ENCODE data around the gene ZMYND11. TPM values are rescaled to one million over a fixed set of nuclear protein-coding genes. Genes with fewer than 3 reads are reported as not detected.

Gene ZMYND11
- total RNA-seq, 1 experiment from 2014 or later: 40.3 TPM

- CTCF ChIA-PET: no interaction called here
- no TSS peak for BruUV-seq (replicated peaks)
- DNase-seq: no peak
- Mint-ChIP-seq H3K4me3 (ENCODE audit: low read depth, unreplicated experiment) (no peak overlapping the region), H3K9me3 (ENCODE audit: low read depth, unreplicated experiment) (no peaks in the 10 kb centered on the region), H3K36me3 (ENCODE audit: insufficient read depth, unreplicated experiment) (peaks cover 4% of the 10 kb centered on the region), H3K27me3 (ENCODE audit: unreplicated experiment) (no peaks in the 10 kb centered on the region), H3K27ac (ENCODE audit: unreplicated experiment) (no peak overlapping the region), H3K4me1 (ENCODE audit: low read depth, unreplicated experiment) (no peaks in the 10 kb centered on the region)
- TF ChIP-seq, protein P1, sequence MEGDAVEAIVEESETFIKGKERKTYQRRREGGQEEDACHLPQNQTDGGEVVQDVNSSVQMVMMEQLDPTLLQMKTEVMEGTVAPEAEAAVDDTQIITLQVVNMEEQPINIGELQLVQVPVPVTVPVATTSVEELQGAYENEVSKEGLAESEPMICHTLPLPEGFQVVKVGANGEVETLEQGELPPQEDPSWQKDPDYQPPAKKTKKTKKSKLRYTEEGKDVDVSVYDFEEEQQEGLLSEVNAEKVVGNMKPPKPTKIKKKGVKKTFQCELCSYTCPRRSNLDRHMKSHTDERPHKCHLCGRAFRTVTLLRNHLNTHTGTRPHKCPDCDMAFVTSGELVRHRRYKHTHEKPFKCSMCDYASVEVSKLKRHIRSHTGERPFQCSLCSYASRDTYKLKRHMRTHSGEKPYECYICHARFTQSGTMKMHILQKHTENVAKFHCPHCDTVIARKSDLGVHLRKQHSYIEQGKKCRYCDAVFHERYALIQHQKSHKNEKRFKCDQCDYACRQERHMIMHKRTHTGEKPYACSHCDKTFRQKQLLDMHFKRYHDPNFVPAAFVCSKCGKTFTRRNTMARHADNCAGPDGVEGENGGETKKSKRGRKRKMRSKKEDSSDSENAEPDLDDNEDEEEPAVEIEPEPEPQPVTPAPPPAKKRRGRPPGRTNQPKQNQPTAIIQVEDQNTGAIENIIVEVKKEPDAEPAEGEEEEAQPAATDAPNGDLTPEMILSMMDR (IDR thresholded peaks at IDR 0.05; ENCODE audit: unreplicated experiment): no peak
- intact Hi-C loops (cut with micrococcal nuclease; ENCODE audit: unreplicated experiment): no loop called here
Measured at GRCh38 chr10:278707-279106, 143.5 kb downstream of the ZMYND11 start.

- intact Hi-C loops (cut with micrococcal nuclease; ENCODE audit: unreplicated experiment): no loop called here
- Mint-ChIP-seq H3K27ac (ENCODE audit: unreplicated experiment) (no peak overlapping the region), H3K4me3 (ENCODE audit: low read depth, unreplicated experiment) (no peak overlapping the region), H3K9me3 (ENCODE audit: low read depth, unreplicated experiment) (no peaks in the 10 kb centered on the region), H3K4me1 (ENCODE audit: low read depth, unreplicated experiment) (no peaks in the 10 kb centered on the region), H3K36me3 (ENCODE audit: insufficient read depth, unreplicated experiment) (peaks cover 4% of the 10 kb centered on the region), H3K27me3 (ENCODE audit: unreplicated experiment) (no peaks in the 10 kb centered on the region)
- TF ChIP-seq, protein P1 (IDR thresholded peaks at IDR 0.05; ENCODE audit: unreplicated experiment): no peak
- DNase-seq: no peak
- no TSS peak for BruUV-seq (replicated peaks)
- CTCF ChIA-PET: no interaction called here
Measured at GRCh38 chr10:279232-279631, 144.0 kb downstream of the ZMYND11 start.

DNA sequence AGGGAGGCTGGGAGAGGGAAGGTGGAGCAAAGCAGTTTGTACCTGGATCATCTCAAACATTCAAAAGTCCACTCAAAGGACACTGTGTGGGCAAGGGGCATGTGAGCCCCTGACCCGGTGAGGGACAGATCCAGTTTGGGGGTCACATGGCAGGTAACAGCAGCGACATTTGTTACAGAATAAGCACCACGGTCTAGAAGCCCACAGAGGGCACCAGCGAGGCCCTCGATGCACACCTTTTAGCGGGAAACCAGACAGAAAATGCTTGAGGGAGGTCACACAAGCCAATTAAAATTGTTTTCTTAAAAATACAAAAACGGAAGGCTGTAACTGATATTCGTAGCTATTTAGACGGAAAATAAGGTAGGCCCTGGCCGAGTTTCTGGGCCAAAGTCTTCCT is 144.4 kb downstream of the ZMYND11 start:
- no peaks in the 10 kb centered on the region for H3K4me1 Mint-ChIP-seq (ENCODE audit: low read depth, unreplicated experiment)
- DNase-seq: no peak
- no peaks in the 10 kb centered on the region for H3K27me3 Mint-ChIP-seq (ENCODE audit: unreplicated experiment)
- CTCF ChIA-PET: no interaction called here
- H3K36me3 Mint-ChIP-seq (ENCODE audit: insufficient read depth, unreplicated experiment): peaks cover 4% of the 10 kb centered on the region
- intact Hi-C loops (cut with micrococcal nuclease; ENCODE audit: unreplicated experiment): no loop called here
- no peak overlapping the region for H3K4me3 Mint-ChIP-seq (ENCODE audit: low read depth, unreplicated experiment)
- TF ChIP-seq, protein P1 (IDR thresholded peaks at IDR 0.05; ENCODE audit: unreplicated experiment): no peak
- no peak overlapping the region for H3K27ac Mint-ChIP-seq (ENCODE audit: unreplicated experiment)
- BruUV-seq (replicated peaks): no TSS peak
- no peaks in the 10 kb centered on the region for H3K9me3 Mint-ChIP-seq (ENCODE audit: low read depth, unreplicated experiment)

- Mint-ChIP-seq H3K27ac (ENCODE audit: unreplicated experiment) (no peak overlapping the region), H3K4me1 (ENCODE audit: low read depth, unreplicated experiment) (no peaks in the 10 kb centered on the region)
- no TSS peak for BruUV-seq (replicated peaks)
Measured at GRCh38 chr10:282294-283139, 147.3 kb downstream of the ZMYND11 start.

More at GRCh38 chr10:282294-283139, 147.3 kb downstream of the ZMYND11 start:
- Mint-ChIP-seq H3K36me3 (ENCODE audit: insufficient read depth, unreplicated experiment) (peaks cover 7% of the 10 kb centered on the region), H3K4me3 (ENCODE audit: low read depth, unreplicated experiment) (no peak overlapping the region), H3K9me3 (ENCODE audit: low read depth, unreplicated experiment) (no peaks in the 10 kb centered on the region), H3K27me3 (ENCODE audit: unreplicated experiment) (no peaks in the 10 kb centered on the region)
- no peak for DNase-seq
- CTCF ChIA-PET: no interaction called here
- intact Hi-C loops (cut with micrococcal nuclease; ENCODE audit: unreplicated experiment): no loop called here
- TF ChIP-seq, protein P1 (IDR thresholded peaks at IDR 0.05; ENCODE audit: unreplicated experiment): no peak

Data from Calu3 (cell line).